ENCODE data around the gene CTNNA3.
"Not testable (repeated sequence)": the region's sequence is repeated elsewhere in the genome, so short reads cannot be mapped to it uniquely, and the experiment has no call there.

- TF ChIP-seq POLR2A, CTCF, POLR2AphosphoS5, EP300 (IDR thresholded peaks at IDR 0.05): not testable (repeated sequence)
These were observed 309.0 kb downstream of the CTNNA3 start for GRCh38 chr10:67386841-67387533.

All from upper lobe of left lung (tissue), 4 donors.